SK-N-MC (cell line): ENCODE results near the gene ZGRF1.
"Not testable (repeated sequence)": the region's sequence is repeated elsewhere in the genome, so short reads cannot be mapped to it uniquely, and the experiment has no call there.

ENCODE experiments used
- DNase-seq: peaks from one replicate; pipeline ENCODE4 v3.0.0-alpha.2; 2011; ENCODE audit warnings: low read depth, low spot score
- H3K27ac ChIP-seq: fragments of 200-600 bp; sonication (generic); 2 replicates; pipeline ENCODE4 v1.5.1; 2016; ENCODE audit warnings: mixed run types
- H3K36me3 ChIP-seq: fragments of 200-600 bp; sonication (generic); 2 replicates; pipeline ENCODE4 v1.6.1; 2017; ENCODE audit warnings: antibody characterized with exemption, low read length, mixed read lengths; ENCODE audit not compliant: insufficient read depth
- H3K4me3 ChIP-seq: fragments of 200-600 bp; sonication (generic); 2 replicates; pipeline ENCODE4 v1.5.1; 2016
- H3K9ac ChIP-seq: fragments of 200-600 bp; sonication (generic); 2 replicates; pipeline ENCODE4 v1.8.0; 2017; ENCODE audit warnings: mixed run types, mixed read lengths; ENCODE audit not compliant: insufficient read length
- H3K9me3 ChIP-seq: fragments of 200-600 bp; sonication (generic); 2 replicates; pipeline ENCODE4 v1.6.1; 2017; ENCODE audit warnings: low read depth, mild to moderate bottlenecking, antibody characterized with exemption, low read length, moderate library complexity, mixed read lengths
- EZH2 ChIP-seq: fragments of 200-600 bp; sonication (generic); IDR thresholded peaks from one replicate; pipeline ENCODE4 v1.6.1; 2017; ENCODE audit warnings: antibody characterized with exemption
- FOXP2 ChIP-seq: optimal IDR thresholded peaks from 2 replicates; pipeline ENCODE3; 2011; ENCODE audit warnings: mild to moderate bottlenecking, moderate library complexity; ENCODE audit not compliant: insufficient read depth; ENCODE audit errors: extremely low read length, control extremely low read depth
- POLR2AphosphoS5 ChIP-seq: IDR thresholded peaks from 2 replicates; pipeline ENCODE4 v1.6.1; 2012; ENCODE audit warnings: mild to moderate bottlenecking, low read depth, low read length, borderline replicate concordance

ZGRF1 gene

GRCh38 chr4:112616984-112617383 is 19.7 kb downstream of the ZGRF1 start:
- DNase-seq, result no peak
- TF ChIP-seq POLR2AphosphoS5 (no peak), EZH2 (no peak), FOXP2 (no peak)
- H3K9me3 ChIP-seq, result no peaks in the 10 kb centered on the region
- H3K9ac ChIP-seq, result no peak overlapping the region
- H3K27ac ChIP-seq, result no peak overlapping the region
- H3K36me3 ChIP-seq, result peaks cover 27% of the 10 kb centered on the region
- H3K4me3 ChIP-seq, result no peak overlapping the region

GRCh38 chr4:112612814-112613213 is 23.9 kb downstream of the ZGRF1 start:
- not testable (repeated sequence) for DNase-seq
- H3K36me3 ChIP-seq, result peaks cover 17% of the 10 kb centered on the region

GRCh38 chr4:112604589-112604988 is 32.1 kb downstream of the ZGRF1 start:
- no peak overlapping the region for H3K4me3 ChIP-seq
- H3K36me3 ChIP-seq, result 0 out of 2 replicates have a peak, but pooled peaks cover 5% of the 10 kb centered on the region
- peak; percentile 16 for DNase-seq
- TF ChIP-seq EZH2, result no peak
- no peak for TF ChIP-seq FOXP2
- TF ChIP-seq POLR2AphosphoS5, result no peak
- H3K9ac ChIP-seq, result no peak overlapping the region
- no peaks in the 10 kb centered on the region for H3K9me3 ChIP-seq
- H3K27ac ChIP-seq, result no peak overlapping the region

More at GRCh38 chr4:112612814-112613213, 23.9 kb downstream of the ZGRF1 start:
- not testable (repeated sequence) for H3K27ac ChIP-seq, H3K9ac ChIP-seq, H3K9me3 ChIP-seq, H3K4me3 ChIP-seq

GRCh38 chr4:112594993-112595392 is 41.7 kb downstream of the ZGRF1 start:
- Histone ChIP-seq H3K36me3 (no peaks in the 10 kb centered on the region; the same call in 1 of the 2 replicates), H3K9me3 (no peaks in the 10 kb centered on the region), H3K4me3 (no peak overlapping the region), H3K9ac (no peak overlapping the region), H3K27ac (no peak overlapping the region)
- no peak for DNase-seq
- TF ChIP-seq EZH2 (no peak), POLR2AphosphoS5 (no peak), FOXP2 (no peak)

- TF ChIP-seq EZH2, result no peak
- no peak for TF ChIP-seq FOXP2
- TF ChIP-seq POLR2AphosphoS5, result no peak
- no peak overlapping the region for H3K27ac ChIP-seq
- H3K9me3 ChIP-seq, result no peaks in the 10 kb centered on the region
- peaks cover 4% of the 10 kb centered on the region; the same call in 1 of the 2 replicates for H3K36me3 ChIP-seq
- H3K9ac ChIP-seq, result no peak overlapping the region
- no peak overlapping the region for H3K4me3 ChIP-seq
- DNase-seq, result no peak
Observed at GRCh38 chr4:112593438-112594133, 43.1 kb downstream of the ZGRF1 start.

GRCh38 chr4:112592717-112593116 is 44.0 kb downstream of the ZGRF1 start:
- Histone ChIP-seq H3K9ac (no peak overlapping the region), H3K27ac (no peak overlapping the region), H3K36me3 (peaks cover 4% of the 10 kb centered on the region; the same call in 1 of the 2 replicates), H3K9me3 (no peaks in the 10 kb centered on the region), H3K4me3 (no peak overlapping the region)
- DNase-seq, result no peak
- TF ChIP-seq EZH2, result no peak

- DNase-seq, result no peak
- Histone ChIP-seq H3K4me3 (no peak overlapping the region), H3K9me3 (no peaks in the 10 kb centered on the region), H3K27ac (no peak overlapping the region), H3K9ac (no peak overlapping the region), H3K36me3 (peaks cover 7% of the 10 kb centered on the region)
- TF ChIP-seq EZH2 (no peak), FOXP2 (no peak), POLR2AphosphoS5 (no peak)
Observed at GRCh38 chr4:112591593-112591992, 45.1 kb downstream of the ZGRF1 start.

- no peaks in the 10 kb centered on the region for H3K9me3 ChIP-seq
- no peak overlapping the region for H3K4me3 ChIP-seq
- TF ChIP-seq FOXP2 (no peak), EZH2 (no peak), POLR2AphosphoS5 (no peak)
- no peak overlapping the region for H3K9ac ChIP-seq
- no peak for DNase-seq
- H3K27ac ChIP-seq, result no peak overlapping the region
- peaks cover 7% of the 10 kb centered on the region for H3K36me3 ChIP-seq
Observed at GRCh38 chr4:112589206-112589605, 47.5 kb downstream of the ZGRF1 start.

GRCh38 chr4:112585977-112586736 is 50.6 kb downstream of the ZGRF1 start:
- no peaks in the 10 kb centered on the region for H3K9me3 ChIP-seq
- no peak overlapping the region for H3K4me3 ChIP-seq
- no peak overlapping the region for H3K27ac ChIP-seq
- no peak overlapping the region for H3K9ac ChIP-seq
- TF ChIP-seq FOXP2 (no peak), EZH2 (no peak), POLR2AphosphoS5 (no peak)
- DNase-seq, result no peak
- H3K36me3 ChIP-seq, result peaks cover 25% of the 10 kb centered on the region
